Activated naive CD4-positive, alpha-beta T cell treated with anti-CD3 and anti-CD28 coated beads for 36 hours (primary cell): ENCODE measurements around the gene ACTR3C. TPM values are rescaled to one million over a fixed set of nuclear protein-coding genes. Genes with fewer than 3 reads are reported as not detected.

ENCODE experiments used
- CTCF ChIA-PET: fragments of 350-600 bp; sonication (Branson Sonifier 250); formaldehyde crosslinking; loops from one replicate; lab custom pipeline; 2021; ENCODE audit warnings: antibody characterized with exemption; lab: Charles Lee
- DNase-seq: peaks from one replicate; pipeline ENCODE4 v3.0.0-alpha.2; 2020
- H3K27ac Mint-ChIP-seq: one replicate; pipeline ENCODE4 v1.8.0; 2021; ENCODE audit warnings: mild to moderate bottlenecking, mixed read lengths
- H3K27me3 Mint-ChIP-seq: one replicate; pipeline ENCODE4 v1.8.0; 2021; ENCODE audit warnings: low read depth, mixed read lengths
- H3K36me3 Mint-ChIP-seq: one replicate; pipeline ENCODE4 v1.8.0; 2021; ENCODE audit warnings: low read depth, mixed read lengths
- H3K4me1 Mint-ChIP-seq: one replicate; pipeline ENCODE4 v1.8.0; 2021; ENCODE audit warnings: low read depth, mixed read lengths
- H3K4me3 Mint-ChIP-seq: one replicate; pipeline ENCODE4 v1.8.0; 2021; ENCODE audit warnings: mild to moderate bottlenecking, moderate library complexity, mixed read lengths
- H3K9me3 Mint-ChIP-seq: one replicate; pipeline ENCODE4 v1.8.0; 2021; ENCODE audit warnings: mixed read lengths
- intact Hi-C: fragments of 100-400 bp; cut with micrococcal nuclease; formaldehyde crosslinking; loops from one replicate; pipeline ENCODE4 v1.15.1; 2023
- total RNA-seq, 2 experiments: library from RNA; stranded (reverse); gene quantifications; one replicate each; pipeline ENCODE4 v1.2.3, GENCODE V29; 2021

ACTR3C gene
- total RNA-seq, 2 experiments from 2014 or later = 3.1 to 3.4 TPM

DNA sequence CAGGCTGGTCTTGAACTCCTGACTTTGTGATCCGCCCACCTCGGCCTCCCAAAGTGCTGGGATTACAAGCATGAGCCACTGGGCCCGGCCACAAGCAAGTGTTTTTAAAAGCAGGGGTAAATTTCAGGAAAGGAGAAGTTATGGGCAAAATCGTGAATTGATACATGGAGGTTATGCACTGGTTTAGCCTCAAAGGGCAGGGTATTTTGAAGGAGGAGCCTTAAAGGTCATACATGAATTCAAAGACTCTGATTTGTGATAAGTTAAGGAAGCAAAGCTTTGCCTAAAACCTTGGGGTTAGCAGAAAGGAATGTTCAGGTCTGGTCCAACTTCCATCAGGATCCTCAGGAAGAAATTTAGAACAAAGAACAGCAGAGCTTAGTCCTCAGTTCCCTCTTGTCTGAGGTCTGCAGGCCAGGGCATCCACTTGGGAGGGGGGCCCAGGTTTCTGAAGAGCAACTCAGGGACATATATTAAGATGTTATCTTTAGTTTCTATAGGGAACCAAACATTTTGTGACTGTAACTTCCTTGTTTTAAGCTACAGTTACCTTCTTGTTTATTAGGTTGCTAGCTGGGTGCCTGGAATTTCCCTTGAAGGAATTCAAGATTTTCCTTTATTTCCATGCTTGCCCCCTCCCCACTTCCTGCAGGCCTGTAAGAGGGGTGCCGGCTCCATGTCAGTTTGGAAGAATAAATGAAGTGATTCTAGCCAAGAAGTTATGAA is 42.5 kb upstream of the ACTR3C start:
- intact Hi-C loops = loop anchor here (5.0 kb wide), 1 partner anchor 146 kb away; the partner anchor contains the start of gene GIMAP7
- H3K4me3 Mint-ChIP-seq = no peak overlapping the region

DNA sequence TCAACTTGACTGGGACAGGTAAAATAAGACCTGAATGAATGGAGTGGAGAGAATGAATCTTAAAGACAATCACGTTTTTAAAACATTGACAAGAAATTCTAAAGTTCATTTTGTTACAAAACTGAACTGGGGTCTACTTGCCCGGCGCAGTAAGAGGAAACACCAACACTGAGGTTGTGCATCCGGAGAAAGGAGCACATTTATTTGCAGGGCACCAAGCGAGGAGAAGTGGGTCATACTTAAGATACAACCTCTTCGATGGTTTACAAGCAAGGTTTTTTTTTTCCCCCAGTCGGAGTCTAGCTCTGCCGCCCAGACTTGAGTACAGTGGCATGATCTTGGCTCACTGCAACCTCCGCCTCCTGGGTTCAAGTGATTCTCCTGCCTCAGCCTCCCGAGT is 41.8 kb upstream of the ACTR3C start:
- intact Hi-C loops = loop anchor here (5.0 kb wide), 1 partner anchor 147 kb away; the partner anchor contains the start of gene GIMAP7
- no peak for DNase-seq
- no peaks in the 10 kb centered on the region for H3K27me3 Mint-ChIP-seq
- H3K4me3 Mint-ChIP-seq = no peak overlapping the region
- peaks cover 2% of the 10 kb centered on the region for H3K36me3 Mint-ChIP-seq
- no peaks in the 10 kb centered on the region for H3K9me3 Mint-ChIP-seq
- CTCF ChIA-PET = interaction anchor here (0.5 to 1.1 kb wide), 4 partner anchors 10 to 862 kb away, joined by 3 to 4 read pairs (median 3); a partner anchor contains a TSS
- H3K27ac Mint-ChIP-seq = no peak overlapping the region
- H3K4me1 Mint-ChIP-seq = peaks cover 40% of the 10 kb centered on the region

More for the DNA sequence above, 42.5 kb upstream of the ACTR3C start:
- Mint-ChIP-seq H3K27ac (no peak overlapping the region), H3K27me3 (no peaks in the 10 kb centered on the region), H3K4me1 (peaks cover 46% of the 10 kb centered on the region), H3K36me3 (peaks cover 3% of the 10 kb centered on the region), H3K9me3 (no peaks in the 10 kb centered on the region)
- CTCF ChIA-PET = interaction anchor here (0.5 to 1.1 kb wide), 5 partner anchors 9 to 863 kb away, joined by 3 to 6 read pairs (median 3); a partner anchor contains a TSS
- no peak for DNase-seq

DNA sequence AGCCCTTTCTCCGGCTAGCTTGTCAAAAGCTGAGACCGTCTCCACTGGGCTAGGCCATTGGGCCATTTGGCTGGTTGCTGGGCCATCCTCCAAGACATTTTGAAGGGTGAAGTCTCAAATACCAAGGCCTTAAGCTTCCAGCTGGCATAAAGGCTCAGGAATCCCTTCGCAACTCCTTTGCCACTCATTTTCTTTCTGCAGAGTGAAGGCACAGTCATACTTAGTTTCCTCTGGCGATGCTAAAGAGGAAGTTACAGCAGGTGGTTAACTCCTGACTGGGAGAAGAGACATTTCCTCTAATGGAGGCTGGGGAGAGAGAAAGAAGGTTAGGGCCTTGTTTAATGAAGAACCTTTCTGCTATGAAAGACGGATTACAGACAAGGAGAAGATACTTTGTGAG is 40.5 kb upstream of the ACTR3C start:
- Mint-ChIP-seq H3K4me1 (peaks cover 46% of the 10 kb centered on the region), H3K36me3 (peaks cover under 1% of the 10 kb centered on the region), H3K27me3 (no peaks in the 10 kb centered on the region), H3K27ac (no peak overlapping the region), H3K9me3 (no peaks in the 10 kb centered on the region), H3K4me3 (no peak overlapping the region)
- intact Hi-C loops = no loop called here
- DNase-seq = no peak
- CTCF ChIA-PET = no interaction called here

DNA sequence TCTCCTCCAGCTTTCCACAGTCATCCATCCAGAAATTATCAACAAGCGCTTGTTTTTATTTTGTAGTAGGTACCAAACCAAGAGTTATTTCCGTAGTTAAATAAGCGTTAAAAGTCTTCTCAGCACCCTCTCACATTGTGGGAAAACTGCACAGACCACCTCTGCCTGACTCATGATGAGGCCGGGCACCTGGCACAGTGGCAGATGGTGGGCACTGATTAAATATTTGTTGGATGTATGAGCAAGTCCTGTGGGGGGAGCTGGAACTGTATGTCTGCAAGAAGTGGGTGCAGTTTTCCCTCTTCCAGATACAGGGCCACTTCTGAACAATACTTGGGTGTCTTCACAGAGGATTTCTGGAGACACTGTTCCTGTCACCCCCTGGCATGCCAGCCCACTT is 40.0 kb upstream of the ACTR3C start:
- Mint-ChIP-seq H3K9me3 (no peaks in the 10 kb centered on the region), H3K36me3 (no peaks in the 10 kb centered on the region), H3K4me3 (no peak overlapping the region), H3K4me1 (peaks cover 51% of the 10 kb centered on the region), H3K27ac (no peak overlapping the region), H3K27me3 (no peaks in the 10 kb centered on the region)
- CTCF ChIA-PET = no interaction called here
- intact Hi-C loops = no loop called here
- no peak for DNase-seq

DNA sequence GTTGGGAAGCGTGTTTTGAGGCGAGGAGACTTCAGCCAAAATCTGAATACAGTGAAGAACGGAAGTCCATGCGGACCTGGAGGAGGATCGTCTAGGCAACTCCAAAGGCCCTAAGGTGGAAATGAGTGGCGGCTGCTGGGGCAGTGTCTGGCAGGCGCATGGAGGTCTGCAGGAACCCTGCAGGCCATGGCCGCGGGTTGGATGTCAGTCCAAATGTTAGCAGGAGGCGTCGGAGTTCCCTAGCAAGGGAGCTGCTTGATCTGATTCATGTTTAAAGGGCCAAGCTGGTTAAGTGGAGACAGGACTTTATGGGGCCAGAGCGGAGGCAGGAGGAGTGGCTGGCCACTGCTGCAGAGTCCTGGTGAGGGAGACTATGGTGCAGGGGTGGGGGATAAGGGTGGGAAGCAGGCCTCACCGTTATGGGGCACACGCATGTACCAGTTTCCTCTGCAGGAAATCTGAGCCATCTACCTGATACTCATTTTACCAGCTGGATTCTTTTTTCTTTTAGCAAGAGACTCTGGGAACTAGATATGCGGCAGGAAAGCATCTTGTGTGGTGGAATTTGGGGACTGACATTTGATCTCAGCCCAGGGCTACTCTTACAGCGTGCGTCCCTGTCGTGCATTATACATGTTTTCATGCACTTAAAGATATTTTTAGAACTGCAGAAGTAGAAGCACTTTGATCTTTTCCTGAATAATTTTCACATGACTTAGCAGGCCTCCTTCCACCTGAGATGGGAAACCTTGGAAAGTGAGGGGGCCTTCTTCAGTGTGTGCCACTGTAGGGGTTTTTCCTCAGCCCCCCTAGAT is 38.7 kb upstream of the ACTR3C start:
- no peak overlapping the region for H3K27ac Mint-ChIP-seq
- H3K4me1 Mint-ChIP-seq = peaks cover 55% of the 10 kb centered on the region
- CTCF ChIA-PET = interaction anchor here (0.7 to 1.4 kb wide), 2 partner anchors 9 to 60 kb away, joined by 3 to 4 read pairs; no protein-coding TSS in a partner anchor
- H3K27me3 Mint-ChIP-seq = no peaks in the 10 kb centered on the region
- no peaks in the 10 kb centered on the region for H3K36me3 Mint-ChIP-seq
- no peaks in the 10 kb centered on the region for H3K9me3 Mint-ChIP-seq
- DNase-seq = no peak
- intact Hi-C loops = no loop called here
- no peak overlapping the region for H3K4me3 Mint-ChIP-seq

DNA sequence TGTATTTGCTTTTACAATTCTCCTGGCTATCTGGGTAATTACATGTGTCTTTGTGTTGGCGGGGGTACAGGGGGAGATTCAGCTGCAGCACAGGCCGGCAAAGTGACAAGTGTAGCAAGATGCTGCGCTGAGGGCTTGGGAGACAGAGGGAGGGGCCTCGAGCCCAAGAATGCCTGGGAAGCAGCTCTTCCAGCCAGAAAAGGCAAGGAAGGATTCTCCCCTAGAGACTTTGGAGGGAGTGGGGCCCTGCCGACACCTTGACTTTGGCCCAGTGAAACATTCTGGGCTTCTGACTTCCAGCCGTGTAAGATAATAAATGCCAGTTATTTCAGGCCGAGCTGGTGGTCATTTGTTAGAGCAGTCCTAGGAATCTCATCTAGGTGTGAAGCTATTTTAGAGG is 38.1 kb upstream of the ACTR3C start:
- H3K4me1 Mint-ChIP-seq = peaks cover 58% of the 10 kb centered on the region

DNA sequence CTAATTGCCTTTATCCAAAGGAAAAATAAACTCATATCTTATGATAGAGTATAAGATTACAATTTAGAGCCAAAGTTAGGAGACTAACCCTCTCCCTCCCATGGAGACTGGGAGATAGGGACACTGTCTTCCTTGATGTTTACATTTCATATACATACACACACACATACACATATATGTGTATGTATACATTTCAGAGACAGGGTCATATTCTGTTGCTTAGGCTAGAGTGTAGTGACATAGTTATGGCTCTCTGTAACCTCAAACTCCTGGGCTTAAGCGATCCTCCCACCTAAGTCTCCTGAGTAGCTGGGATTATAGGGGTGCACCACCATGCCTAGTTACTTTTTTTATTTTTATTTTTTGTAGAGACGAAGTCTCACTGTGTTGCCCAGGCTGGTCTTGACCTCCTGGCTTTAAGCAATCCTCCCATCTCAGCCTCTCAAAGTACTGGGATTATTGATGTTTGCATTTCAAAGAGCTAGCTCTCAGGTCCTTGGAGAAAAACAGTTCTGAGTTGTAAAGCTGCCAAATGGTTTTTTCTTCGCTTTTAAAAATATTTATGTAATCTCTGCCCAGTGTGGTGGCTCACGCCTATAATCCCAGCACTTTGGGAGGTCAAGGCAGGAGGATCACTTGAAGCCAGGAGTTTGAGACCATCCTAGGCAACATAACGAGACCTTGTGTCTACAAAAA is 37.2 kb upstream of the ACTR3C start:
- Mint-ChIP-seq H3K27me3 (no peaks in the 10 kb centered on the region), H3K4me1 (peaks cover 54% of the 10 kb centered on the region), H3K4me3 (no peak overlapping the region), H3K9me3 (no peaks in the 10 kb centered on the region), H3K27ac (no peak overlapping the region), H3K36me3 (no peaks in the 10 kb centered on the region)
- CTCF ChIA-PET = interaction anchor here (1.4 kb wide), 1 partner anchor 61 kb away, joined by 4 read pairs; no protein-coding TSS in a partner anchor
- no peak for DNase-seq
- intact Hi-C loops = no loop called here

More for the DNA sequence above, 38.1 kb upstream of the ACTR3C start:
- no peak overlapping the region for H3K27ac Mint-ChIP-seq
- intact Hi-C loops = no loop called here
- no peaks in the 10 kb centered on the region for H3K27me3 Mint-ChIP-seq
- no peaks in the 10 kb centered on the region for H3K9me3 Mint-ChIP-seq
- no peak overlapping the region for H3K4me3 Mint-ChIP-seq
- H3K36me3 Mint-ChIP-seq = no peaks in the 10 kb centered on the region
- DNase-seq = no peak
- CTCF ChIA-PET = interaction anchor here (1.4 kb wide), 1 partner anchor 60 kb away, joined by 4 read pairs; no protein-coding TSS in a partner anchor

DNA sequence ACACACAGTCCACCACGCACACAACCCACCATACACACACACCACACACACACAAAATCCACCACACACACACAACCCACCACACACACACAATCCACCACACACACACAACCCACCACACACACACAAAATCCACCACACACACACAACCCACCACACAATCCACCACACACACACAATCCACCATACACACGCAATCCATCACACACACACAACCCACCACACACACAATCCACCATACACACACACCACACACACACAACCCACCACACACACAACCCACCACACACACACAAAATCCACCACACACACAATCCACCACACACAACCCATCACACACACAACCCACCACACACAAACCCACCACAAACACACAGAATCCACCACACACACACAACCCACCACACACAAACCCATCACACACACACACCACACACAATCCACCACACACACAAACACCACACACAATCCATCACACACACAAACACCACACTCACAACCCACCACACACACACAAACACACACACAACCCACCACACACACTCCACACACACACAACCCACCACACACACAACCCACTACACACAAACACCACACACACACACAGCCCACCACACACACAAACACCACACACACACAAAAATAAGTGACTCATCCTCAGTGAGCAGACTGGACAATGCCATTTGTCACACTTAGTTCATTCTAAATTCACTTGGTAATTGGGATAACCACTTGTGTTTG is 36.4 kb upstream of the ACTR3C start:
- H3K27me3 Mint-ChIP-seq = no peaks in the 10 kb centered on the region
- H3K4me3 Mint-ChIP-seq = no peak overlapping the region
- CTCF ChIA-PET = no interaction called here
- intact Hi-C loops = loop anchor here (5.0 kb wide), 2 partner anchors 158 to 487 kb away; partner anchors contain the start of gene ATP6V0E2
- no peaks in the 10 kb centered on the region for H3K36me3 Mint-ChIP-seq
- H3K9me3 Mint-ChIP-seq = no peaks in the 10 kb centered on the region
- no peak overlapping the region for H3K27ac Mint-ChIP-seq
- DNase-seq = no peak
- peaks cover 50% of the 10 kb centered on the region for H3K4me1 Mint-ChIP-seq

DNA sequence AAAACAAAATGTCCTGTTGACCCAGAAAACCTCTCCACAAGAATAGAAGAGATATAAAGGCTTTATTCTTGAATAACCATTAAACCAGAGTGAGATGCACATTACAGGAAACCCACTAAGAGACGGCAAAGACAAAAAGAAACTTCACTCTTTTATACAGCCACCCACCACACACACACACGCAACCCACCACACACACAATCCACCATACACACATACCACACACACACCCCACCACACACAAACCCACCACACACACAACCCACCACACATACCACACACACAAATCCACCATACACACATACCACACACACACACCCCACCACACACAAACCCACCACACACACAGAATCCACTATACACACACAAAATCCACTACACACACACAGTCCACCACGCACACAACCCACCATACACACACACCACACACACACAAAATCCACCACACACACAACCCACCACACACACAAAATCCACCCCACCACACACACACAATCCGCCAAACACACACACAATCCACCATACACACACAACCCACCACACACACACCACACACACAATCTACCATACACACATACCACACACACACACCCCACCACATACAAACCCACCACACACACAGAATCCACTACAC is 35.8 kb upstream of the ACTR3C start:
- no peak for DNase-seq
- CTCF ChIA-PET = interaction anchor here (1.7 to 4.7 kb wide), 2 partner anchors 10 to 74 kb away, joined by 3 to 22 read pairs; partner anchors contain the start of gene REPIN1
- H3K9me3 Mint-ChIP-seq = no peaks in the 10 kb centered on the region
- no peak overlapping the region for H3K4me3 Mint-ChIP-seq
- H3K4me1 Mint-ChIP-seq = peaks cover 47% of the 10 kb centered on the region
- H3K36me3 Mint-ChIP-seq = no peaks in the 10 kb centered on the region
- H3K27me3 Mint-ChIP-seq = no peaks in the 10 kb centered on the region
- no peak overlapping the region for H3K27ac Mint-ChIP-seq
- intact Hi-C loops = loop anchor here (5.0 kb wide), 2 partner anchors 158 to 487 kb away; partner anchors contain the start of gene ATP6V0E2

DNA sequence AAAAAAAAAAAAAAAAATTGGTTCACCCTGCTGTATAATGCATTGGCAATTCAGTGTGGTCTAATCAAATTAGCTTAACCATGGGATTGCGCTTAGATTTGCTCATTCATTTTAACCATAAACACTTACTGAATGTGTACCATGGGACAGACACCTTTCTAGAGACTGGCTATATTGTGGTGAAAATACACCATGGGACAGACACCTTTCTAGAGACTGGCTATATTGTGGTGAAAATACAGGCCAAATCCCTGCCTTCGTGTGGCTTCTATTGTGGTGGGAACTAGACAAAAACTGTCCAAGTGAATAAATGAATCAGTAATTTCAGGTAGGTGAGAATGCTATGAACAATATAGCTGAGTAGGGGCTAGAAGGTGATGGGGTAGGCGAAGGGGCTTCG is 35.1 kb upstream of the ACTR3C start:
- Mint-ChIP-seq H3K4me1 (peaks cover 43% of the 10 kb centered on the region), H3K27ac (no peak overlapping the region), H3K27me3 (no peaks in the 10 kb centered on the region), H3K4me3 (no peak overlapping the region), H3K36me3 (no peaks in the 10 kb centered on the region), H3K9me3 (no peaks in the 10 kb centered on the region)
- intact Hi-C loops = loop anchor here (5.0 kb wide), 2 partner anchors 159 to 486 kb away; partner anchors contain the start of gene ATP6V0E2
- CTCF ChIA-PET = interaction anchor here (0.6 to 4.7 kb wide), 5 partner anchors 9 to 252 kb away, joined by 3 to 22 read pairs (median 4); partner anchors contain the start of gene REPIN1
- DNase-seq = no peak
